Activated CD4-positive, alpha-beta T cell treated with anti-CD3 and anti-CD28 coated beads, Interleukin-2, amount 10 ng/mL, durations not matched to agents 7 days and 5 days (primary cell): ENCODE measurements around the gene TMEM45B. TPM values are rescaled to one million over a fixed set of nuclear protein-coding genes. Genes with fewer than 3 reads are reported as not detected.
"Not testable (repeated sequence)": the region's sequence is repeated elsewhere in the genome, so short reads cannot be mapped to it uniquely, and the experiment has no call there.

Source experiments
- CTCF ChIA-PET: fragments of 350-600 bp; sonication (Branson Sonifier 250); formaldehyde crosslinking; loops from one replicate; lab custom pipeline; 2021; ENCODE audit warnings: antibody characterized with exemption; lab: Charles Lee
- POLR2A ChIA-PET: fragments of 350-600 bp; sonication (Branson Sonifier 250); formaldehyde crosslinking; loops from one replicate; lab custom pipeline; 2021; ENCODE audit warnings: antibody characterized with exemption; lab: Charles Lee
- DNase-seq: peaks from one replicate; pipeline ENCODE4 v3.0.0-alpha.2; 2020
- H3K27ac Mint-ChIP-seq: one replicate; pipeline ENCODE4 v1.8.0; 2021; ENCODE audit warnings: mild to moderate bottlenecking, moderate library complexity, mixed read lengths
- H3K27me3 Mint-ChIP-seq: one replicate; pipeline ENCODE4 v1.8.0; 2021; ENCODE audit warnings: mixed read lengths
- H3K36me3 Mint-ChIP-seq: one replicate; pipeline ENCODE4 v1.8.0; 2021; ENCODE audit warnings: low read depth, mixed read lengths
- H3K4me1 Mint-ChIP-seq: one replicate; pipeline ENCODE4 v1.8.0; 2021; ENCODE audit warnings: mixed read lengths
- H3K4me3 Mint-ChIP-seq: one replicate; pipeline ENCODE4 v1.8.0; 2021; ENCODE audit warnings: mild to moderate bottlenecking, moderate library complexity, mixed read lengths
- H3K9me3 Mint-ChIP-seq: one replicate; pipeline ENCODE4 v1.8.0; 2021; ENCODE audit warnings: mixed read lengths
- total RNA-seq, 2 experiments: library from RNA; stranded (reverse); gene quantifications; one replicate each; pipeline ENCODE4 v1.2.3, GENCODE V29; 2021

Gene TMEM45B
- total RNA-seq, 2 experiments from 2014 or later = 0.84 to 0.94 TPM

GRCh38 chr11:129788278-129788677 lies 27.4 kb upstream of the TMEM45B start:
- ChIA-PET POLR2A (no interaction called here), CTCF (interaction anchor here (0.7 kb wide), 1 partner anchor 646 kb away, joined by 3 read pairs; no protein-coding TSS in a partner anchor)
- H3K27ac Mint-ChIP-seq = no peak overlapping the region
- peaks cover 9% of the 10 kb centered on the region for H3K27me3 Mint-ChIP-seq
- no peaks in the 10 kb centered on the region for H3K9me3 Mint-ChIP-seq
- H3K36me3 Mint-ChIP-seq = no peaks in the 10 kb centered on the region
- H3K4me1 Mint-ChIP-seq = peaks cover 9% of the 10 kb centered on the region
- DNase-seq = no peak
- no peak overlapping the region for H3K4me3 Mint-ChIP-seq

GRCh38 chr11:129790106-129790505 lies 25.5 kb upstream of the TMEM45B start:
- Mint-ChIP-seq H3K27ac (no peak overlapping the region), H3K4me1 (peaks cover 9% of the 10 kb centered on the region), H3K36me3 (no peaks in the 10 kb centered on the region), H3K27me3 (peaks cover 9% of the 10 kb centered on the region), H3K4me3 (no peak overlapping the region), H3K9me3 (no peaks in the 10 kb centered on the region)
- no peak for DNase-seq
- CTCF ChIA-PET = interaction anchor here (0.6 to 0.9 kb wide), 2 partner anchors 19 to 44 kb away, joined by 3 read pairs; no protein-coding TSS in a partner anchor
- POLR2A ChIA-PET = no interaction called here

GRCh38 chr11:129791515-129791914 lies 24.1 kb upstream of the TMEM45B start:
- H3K4me1 Mint-ChIP-seq = peaks cover 9% of the 10 kb centered on the region
- peaks cover 8% of the 10 kb centered on the region for H3K9me3 Mint-ChIP-seq
- no peaks in the 10 kb centered on the region for H3K36me3 Mint-ChIP-seq
- H3K27me3 Mint-ChIP-seq = peaks cover 9% of the 10 kb centered on the region
- DNase-seq = no peak
- H3K4me3 Mint-ChIP-seq = no peak overlapping the region
- H3K27ac Mint-ChIP-seq = no peak overlapping the region
- POLR2A ChIA-PET = no interaction called here
- CTCF ChIA-PET = no interaction called here

GRCh38 chr11:129792663-129793062 lies 23.0 kb upstream of the TMEM45B start:
- Mint-ChIP-seq H3K4me3 (no peak overlapping the region), H3K27ac (no peak overlapping the region), H3K27me3 (peaks cover 9% of the 10 kb centered on the region), H3K9me3 (peaks cover 8% of the 10 kb centered on the region), H3K4me1 (peaks cover 9% of the 10 kb centered on the region), H3K36me3 (no peaks in the 10 kb centered on the region)
- CTCF ChIA-PET = interaction anchor here (2.2 kb wide), 1 partner anchor 10 kb away, joined by 6 read pairs; no protein-coding TSS in a partner anchor
- POLR2A ChIA-PET = no interaction called here
- DNase-seq = no peak

GRCh38 chr11:129795089-129795488 lies 20.6 kb upstream of the TMEM45B start:
- no peak for DNase-seq
- Mint-ChIP-seq H3K36me3 (peaks cover 10% of the 10 kb centered on the region), H3K27ac (no peak overlapping the region), H3K27me3 (peaks cover 15% of the 10 kb centered on the region), H3K9me3 (peaks cover 20% of the 10 kb centered on the region), H3K4me3 (no peak overlapping the region), H3K4me1 (peaks cover 13% of the 10 kb centered on the region)
- POLR2A ChIA-PET = no interaction called here
- CTCF ChIA-PET = no interaction called here

GRCh38 chr11:129798212-129798611 lies 17.4 kb upstream of the TMEM45B start:
- Mint-ChIP-seq H3K4me1 (peaks cover 16% of the 10 kb centered on the region), H3K36me3 (peaks cover 12% of the 10 kb centered on the region), H3K9me3 (peaks cover 25% of the 10 kb centered on the region), H3K27me3 (peaks cover 12% of the 10 kb centered on the region), H3K4me3 (no peak overlapping the region), H3K27ac (no peak overlapping the region)
- ChIA-PET CTCF (interaction anchor here (0.7 kb wide), 1 partner anchor 395 kb away, joined by 3 read pairs; no protein-coding TSS in a partner anchor), POLR2A (no interaction called here)
- no peak for DNase-seq

GRCh38 chr11:129800162-129800561 lies 15.5 kb upstream of the TMEM45B start:
- CTCF ChIA-PET = interaction anchor here (0.6 to 1.1 kb wide), 2 partner anchors 21 to 227 kb away, joined by 3 read pairs; no protein-coding TSS in a partner anchor
- POLR2A ChIA-PET, H3K27ac Mint-ChIP-seq, H3K4me3 Mint-ChIP-seq, DNase-seq: not testable (repeated sequence)
- Mint-ChIP-seq H3K27me3 (peaks cover 13% of the 10 kb centered on the region), H3K4me1 (peaks cover 35% of the 10 kb centered on the region), H3K9me3 (peaks cover 31% of the 10 kb centered on the region), H3K36me3 (peaks cover 17% of the 10 kb centered on the region)

- Mint-ChIP-seq H3K36me3 (peaks cover 22% of the 10 kb centered on the region), H3K9me3 (peaks cover 31% of the 10 kb centered on the region), H3K27me3 (peaks cover 18% of the 10 kb centered on the region), H3K4me3 (no peak overlapping the region), H3K27ac (no peak overlapping the region), H3K4me1 (peaks cover 36% of the 10 kb centered on the region)
- no peak for DNase-seq
- CTCF ChIA-PET = interaction anchor here (0.6 to 0.7 kb wide), 3 partner anchors 43 to 938 kb away, joined by 3 to 5 read pairs (median 3); no protein-coding TSS in a partner anchor
- POLR2A ChIA-PET = no interaction called here
Observed at GRCh38 chr11:129800655-129801054, 15.0 kb upstream of the TMEM45B start.

- H3K9me3 Mint-ChIP-seq = peaks cover 41% of the 10 kb centered on the region
- H3K27me3 Mint-ChIP-seq = peaks cover 43% of the 10 kb centered on the region
- CTCF ChIA-PET = interaction anchor here (0.6 to 1.8 kb wide), 4 partner anchors 10 to 564 kb away, joined by 3 to 6 read pairs (median 4); partner anchors contain the start of gene PRDM10
- H3K27ac Mint-ChIP-seq = peak overlapping the region; percentile 83
- peaks cover 32% of the 10 kb centered on the region for H3K36me3 Mint-ChIP-seq
- POLR2A ChIA-PET = interaction anchor here (0.7 kb wide), 1 partner anchor 80 kb away, joined by 3 read pairs; no protein-coding TSS in a partner anchor
- no peak for DNase-seq
- H3K4me1 Mint-ChIP-seq = peaks cover 36% of the 10 kb centered on the region
- peak overlapping the region; percentile 6 for H3K4me3 Mint-ChIP-seq
Observed at GRCh38 chr11:129803533-129803932, 12.1 kb upstream of the TMEM45B start.

- H3K27ac Mint-ChIP-seq = peak overlapping the region; percentile 83
- peaks cover 29% of the 10 kb centered on the region for H3K36me3 Mint-ChIP-seq
- CTCF ChIA-PET = interaction anchor here (0.6 to 1.8 kb wide), 2 partner anchors 10 to 199 kb away, joined by 4 to 6 read pairs; partner anchors contain the start of gene PRDM10
- H3K4me3 Mint-ChIP-seq = peak overlapping the region; percentile 6
- DNase-seq = peak; percentile 56
- peaks cover 45% of the 10 kb centered on the region for H3K27me3 Mint-ChIP-seq
- H3K9me3 Mint-ChIP-seq = peaks cover 37% of the 10 kb centered on the region
- peaks cover 35% of the 10 kb centered on the region for H3K4me1 Mint-ChIP-seq
- POLR2A ChIA-PET = interaction anchor here (0.7 kb wide), 1 partner anchor 80 kb away, joined by 3 read pairs; no protein-coding TSS in a partner anchor
Observed at GRCh38 chr11:129804012-129804411, 11.6 kb upstream of the TMEM45B start.

GRCh38 chr11:129808241-129808640 lies 7.4 kb upstream of the TMEM45B start:
- peaks cover 21% of the 10 kb centered on the region for H3K36me3 Mint-ChIP-seq
- CTCF ChIA-PET, H3K27ac Mint-ChIP-seq, DNase-seq, H3K4me3 Mint-ChIP-seq, POLR2A ChIA-PET: not testable (repeated sequence)
- peaks cover 27% of the 10 kb centered on the region for H3K4me1 Mint-ChIP-seq
- peaks cover 37% of the 10 kb centered on the region for H3K9me3 Mint-ChIP-seq
- H3K27me3 Mint-ChIP-seq = peaks cover 58% of the 10 kb centered on the region

GRCh38 chr11:129813231-129813791 lies 2.3 kb upstream of the TMEM45B start:
- peaks cover 69% of the 10 kb centered on the region for H3K27me3 Mint-ChIP-seq
- no peak overlapping the region for H3K27ac Mint-ChIP-seq
- no peak for DNase-seq
- peaks cover 27% of the 10 kb centered on the region for H3K9me3 Mint-ChIP-seq
- POLR2A ChIA-PET = no interaction called here
- CTCF ChIA-PET = interaction anchor here (0.8 to 2.1 kb wide), 2 partner anchors 15 to 108 kb away, joined by 4 to 5 read pairs; no protein-coding TSS in a partner anchor
- H3K4me3 Mint-ChIP-seq = no peak overlapping the region
- H3K4me1 Mint-ChIP-seq = peaks cover 36% of the 10 kb centered on the region
- peaks cover 6% of the 10 kb centered on the region for H3K36me3 Mint-ChIP-seq
